IMR-90 (cell line): ENCODE data around the gene SF3B3. TPM values are rescaled to one million over a fixed set of nuclear protein-coding genes. Genes with fewer than 3 reads are reported as not detected.

Source experiments
- ATAC-seq: fragments of 200-7000 bp; cut with Tn5 transposase; 2 replicates; pipeline ENCODE4 v1.9.1; 2020; ENCODE audit warnings: low read depth, mild to moderate bottlenecking, moderate library complexity
- BruUV-seq: library from RNA; stranded (reverse); fragments of 400-500 nt; replicated peaks from 2 replicates; lab custom pipeline; 2021; lab: Mats Ljungman, UMichigan
- CTCF ChIA-PET: fragments of 300-600 bp; formaldehyde crosslinking; extraction: SDS; loops from one replicate; lab custom pipeline; 2021; ENCODE audit warnings: antibody characterized with exemption; lab: Yijun Ruan, JAX
- POLR2A ChIA-PET: fragments of 300-600 bp; sonication (Branson Sonifier 250); formaldehyde crosslinking; loops from one replicate; lab custom pipeline; 2022; ENCODE audit warnings: antibody characterized with exemption; ENCODE audit not compliant: unreplicated experiment; lab: Charles Lee
- DNase-seq: peaks from one replicate; pipeline ENCODE4 v3.0.0; 2013
- H2AFZ ChIP-seq: replicated peaks from 2 replicates; pipeline ENCODE3; 2013; ENCODE audit warnings: low read length, mild to moderate bottlenecking; ENCODE audit not compliant: poor library complexity
- H2AK5ac ChIP-seq: 2 replicates; pipeline ENCODE4 v1.6.1; 2013; ENCODE audit warnings: low read depth, low read length, inconsistent platforms
- H2AK9ac ChIP-seq: replicated peaks from 2 replicates; pipeline ENCODE3; 2013; ENCODE audit warnings: mild to moderate bottlenecking, low read depth, low read length, moderate library complexity; ENCODE audit not compliant: poor library complexity
- H2BK120ac ChIP-seq: 2 replicates; pipeline ENCODE4 v1.6.1; 2013; ENCODE audit warnings: low read depth, low read length, inconsistent platforms
- H2BK15ac ChIP-seq: 3 replicates; pipeline ENCODE4 v1.6.1; 2013; ENCODE audit warnings: low read depth, low read length, inconsistent platforms
- H2BK20ac ChIP-seq: 2 replicates; pipeline ENCODE4 v1.6.1; 2013; ENCODE audit warnings: low read depth, mild to moderate bottlenecking, inconsistent platforms, low read length, moderate library complexity
- H2BK5ac ChIP-seq: 2 replicates; pipeline ENCODE4 v1.6.1; 2013; ENCODE audit warnings: mild to moderate bottlenecking, low read depth, low read length, inconsistent platforms; ENCODE audit not compliant: poor library complexity, severe bottlenecking
- H3K14ac ChIP-seq: replicated peaks from 2 replicates; pipeline ENCODE4 v1.6.1; 2013; ENCODE audit warnings: low read depth, low read length, inconsistent platforms
- H3K18ac ChIP-seq: 2 replicates; pipeline ENCODE4 v1.6.1; 2013; ENCODE audit warnings: low read depth, low read length, control low read depth
- H3K23ac ChIP-seq: 2 replicates; pipeline ENCODE4 v1.6.1; 2013; ENCODE audit warnings: low read depth, low read length, inconsistent platforms
- H3K27ac ChIP-seq: 2 replicates; pipeline ENCODE4 v1.5.1; 2013; ENCODE audit warnings: mild to moderate bottlenecking, control low read depth, low read length; ENCODE audit not compliant: insufficient read depth
- H3K27me3 ChIP-seq: 2 replicates; pipeline ENCODE4 v1.6.1; 2013; ENCODE audit warnings: low read length; ENCODE audit not compliant: control insufficient read depth, insufficient read depth
- H3K36me3 ChIP-seq: 2 replicates; pipeline ENCODE4 v1.6.1; 2013; ENCODE audit warnings: low read length, mixed read lengths; ENCODE audit not compliant: control insufficient read depth, insufficient read depth
- H3K4ac ChIP-seq: 2 replicates; pipeline ENCODE4 v1.6.1; 2013; ENCODE audit warnings: low read depth, low read length, inconsistent platforms
- H3K4me1 ChIP-seq: 2 replicates; pipeline ENCODE4 v1.6.1; 2013; ENCODE audit warnings: low read length, mixed read lengths; ENCODE audit not compliant: control insufficient read depth, insufficient read depth
- H3K4me2 ChIP-seq: 2 replicates; pipeline ENCODE4 v1.6.1; 2013; ENCODE audit warnings: low read depth, mild to moderate bottlenecking, control low read depth, low read length, moderate library complexity
- H3K4me3 ChIP-seq: 2 replicates; pipeline ENCODE4 v1.5.1; 2013; ENCODE audit warnings: low read depth, mild to moderate bottlenecking, control low read depth, low read length, moderate library complexity; ENCODE audit not compliant: insufficient read depth
- H3K56ac ChIP-seq: 2 replicates; pipeline ENCODE4 v1.6.1; 2013; ENCODE audit warnings: low read length, inconsistent platforms; ENCODE audit not compliant: insufficient read depth; ENCODE audit errors: extremely low read depth
- H3K79me1 ChIP-seq, 2 experiments: 2 replicates each; pipeline ENCODE4 v1.6.1; 2013; ENCODE audit warnings: low read length in 2 of 2, inconsistent platforms in 1 of 2, low read depth in 1 of 2
- H3K9ac ChIP-seq: 2 replicates; pipeline ENCODE4 v1.6.1; 2013; ENCODE audit warnings: low read depth, low read length, control low read depth
- H3K9me1 ChIP-seq: 2 replicates; pipeline ENCODE4 v1.6.1; 2013; ENCODE audit warnings: low read length, inconsistent platforms; ENCODE audit not compliant: insufficient read depth
- H3K9me3 ChIP-seq: 2 replicates; pipeline ENCODE4 v1.6.1; 2013; ENCODE audit warnings: low read length; ENCODE audit not compliant: control insufficient read depth, insufficient read depth
- H4K20me1 ChIP-seq: 2 replicates; pipeline ENCODE4 v1.6.1; 2013; ENCODE audit warnings: low read length, inconsistent platforms; ENCODE audit not compliant: insufficient read depth
- H4K5ac ChIP-seq: 2 replicates; pipeline ENCODE4 v1.6.1; 2013; ENCODE audit warnings: mild to moderate bottlenecking, low read depth, low read length, control low read depth
- H4K8ac ChIP-seq, 2 experiments: 2 replicates each; pipeline ENCODE4 v1.6.1; 2013; ENCODE audit warnings: low read depth in 2 of 2, low read length in 2 of 2, control low read depth in 1 of 2, inconsistent platforms in 1 of 2
- H4K91ac ChIP-seq: 2 replicates; pipeline ENCODE4 v1.6.1; 2013; ENCODE audit warnings: low read depth, low read length, inconsistent platforms; ENCODE audit not compliant: insufficient read depth
- CTCF ChIP-seq: conservative IDR thresholded peaks from 2 replicates; pipeline ENCODE4 v1.5.1; 2012; ENCODE audit warnings: mild to moderate bottlenecking, low read depth, low read length, improper control_type of control experiment
- MAZ ChIP-seq: IDR thresholded peaks from 2 replicates; pipeline ENCODE4 v1.6.1; 2012; ENCODE audit warnings: low read depth, mild to moderate bottlenecking, low read length, improper control_type of control experiment, moderate library complexity, borderline replicate concordance
- RFX5 ChIP-seq: IDR thresholded peaks from 2 replicates; pipeline ENCODE4 v1.8.0; 2012; ENCODE audit warnings: low read depth, mild to moderate bottlenecking, low read length, moderate library complexity
- USF2 ChIP-seq: fragments of 150-350 bp; IDR thresholded peaks from 2 replicates; pipeline ENCODE4 v1.6.1; 2017; ENCODE audit warnings: mild to moderate bottlenecking, antibody characterized with exemption, low read length, low read depth
- WGBS, 2 experiments: methylation state at CpG; one replicate each; pipeline versions ENCODE4 v1.1.5 to v1.1.7; 2013; ENCODE audit warnings: missing lambda C conversion rate in 2 of 2; ENCODE audit not compliant: insufficient read length in 1 of 2; ENCODE audit errors: extremely low coverage in 2 of 2; 5-methylcytosine and 5-hydroxymethylcytosine counted together
- dilution Hi-C: fragments of 300-500 bp; cut with HindIII; formaldehyde crosslinking; loops from one replicate; pipeline ENCODE4 v1.14.3; 2018; ENCODE audit warnings: low sequenced_read_pairs; ENCODE audit not compliant: unreplicated experiment
- in situ Hi-C: fragments of 300-500 bp; cut with MboI; formaldehyde crosslinking; loops from 3 replicates; pipeline ENCODE4 v1.14.3; 2019; ENCODE audit warnings: low sequenced_read_pairs, inconsistent platforms, mixed read lengths
- intact Hi-C: fragments of 100-400 bp; cut with micrococcal nuclease; formaldehyde crosslinking; loops from 2 replicates; pipeline ENCODE4 v1.10.0; 2022
- polyA plus RNA-seq, 3 experiments: library from polyadenylated mRNA; depleted of rRNA; stranded (reverse); fragments of >200 nt; gene quantifications; 2 replicates each; pipeline ENCODE4 v1.2.3, GENCODE V29; 2012; ENCODE audit warnings: low replicate concordance in 1 of 3
- total RNA-seq: library from RNA; depleted of rRNA; stranded (reverse); fragments of >200 nt; gene quantifications from 2 replicates; pipeline ENCODE4 v1.2.3, GENCODE V29; 2012

Gene SF3B3
- total and polyA plus RNA-seq, 2 of the 4 experiments (the other 2 are of a cell fraction), result 97.9 to 134 TPM

- H2BK15ac ChIP-seq, result no peak overlapping the region
- H3K18ac ChIP-seq, result no peak overlapping the region
- H3K36me3 ChIP-seq, result no peaks in the 10 kb centered on the region
- 100% methylated on average over 1 of the region's 18 CpGs; no CpG with 5 or more reads in 1 of the 2 experiments for WGBS, 2 experiments
- ATAC-seq, result no peak
- CTCF ChIA-PET, result no interaction called here
- no peak overlapping the region for H2BK5ac ChIP-seq
- no peak overlapping the region for H3K4me3 ChIP-seq
- H4K20me1 ChIP-seq, result no peaks in the 10 kb centered on the region
- no peak overlapping the region for H3K27ac ChIP-seq
- H4K91ac ChIP-seq, result no peak overlapping the region
- no peak overlapping the region for H3K23ac ChIP-seq
- no TSS peak for BruUV-seq
- no peaks in the 10 kb centered on the region for H3K79me1 ChIP-seq
- intact Hi-C loops, result no loop called here
- no peak overlapping the region for H2AFZ ChIP-seq
- dilution Hi-C loops, result no loop called here
- H3K4me2 ChIP-seq, result no peak overlapping the region
- H3K14ac ChIP-seq, result no peak overlapping the region
- H2BK20ac ChIP-seq, result no peak overlapping the region
- DNase-seq, result no peak
- no peak overlapping the region for H3K4ac ChIP-seq
- no peak overlapping the region for H2AK9ac ChIP-seq
- no peaks in the 10 kb centered on the region for H3K4me1 ChIP-seq
- H2AK5ac ChIP-seq, result no peak overlapping the region; the same call in 1 of the 2 replicates
- H3K9me1 ChIP-seq, result no peaks in the 10 kb centered on the region
- no peak for TF ChIP-seq RFX5
- TF ChIP-seq MAZ, result no peak
- no peak for TF ChIP-seq CTCF
- TF ChIP-seq USF2, result no peak
- no peaks in the 10 kb centered on the region for H3K9me3 ChIP-seq
- H2BK120ac ChIP-seq, result no peak overlapping the region
- no peak overlapping the region for H3K9ac ChIP-seq
- no peak overlapping the region for H3K56ac ChIP-seq
- POLR2A ChIA-PET, result no interaction called here
- no peak overlapping the region for H4K8ac ChIP-seq
- in situ Hi-C loops, result no loop called here
- H4K5ac ChIP-seq, result no peak overlapping the region
- peaks cover 8% of the 10 kb centered on the region for H3K27me3 ChIP-seq
Observed at GRCh38 chr16:70610273-70611223, 86.9 kb downstream of the SF3B3 start.
